ENCODE results near the gene TMPRSS11B.
"Not testable (repeated sequence)": the region's sequence is repeated elsewhere in the genome, so short reads cannot be mapped to it uniquely, and the experiment has no call there.

TMPRSS11B gene

DNA sequence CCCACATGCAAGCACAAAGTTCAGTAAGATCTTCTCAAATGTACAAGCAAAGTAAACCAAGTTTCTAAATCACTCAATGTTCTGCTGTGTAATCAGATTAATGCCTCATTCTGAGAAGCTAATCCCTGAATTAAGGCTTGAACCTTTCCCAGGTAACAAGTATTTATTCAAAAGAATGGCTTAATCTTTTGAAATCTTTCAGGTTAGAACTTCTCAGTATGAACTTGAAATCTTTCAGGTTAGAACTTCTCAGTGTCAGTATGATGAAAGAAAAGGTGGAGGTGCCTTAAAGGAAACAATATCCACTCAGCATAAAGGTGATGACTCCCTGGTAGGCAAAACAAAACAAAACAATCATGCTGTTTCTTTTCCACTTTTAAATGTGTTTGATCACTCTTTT is 29.0 kb downstream of the TMPRSS11B start:
- DNase-seq: no peak

GRCh38 chr4:68209003-68209402 is 36.5 kb downstream of the TMPRSS11B start:
- DNase-seq: no peak

GRCh38 chr4:68194305-68194704 is 51.2 kb downstream of the TMPRSS11B start:
- not testable (repeated sequence) for DNase-seq

DNA sequence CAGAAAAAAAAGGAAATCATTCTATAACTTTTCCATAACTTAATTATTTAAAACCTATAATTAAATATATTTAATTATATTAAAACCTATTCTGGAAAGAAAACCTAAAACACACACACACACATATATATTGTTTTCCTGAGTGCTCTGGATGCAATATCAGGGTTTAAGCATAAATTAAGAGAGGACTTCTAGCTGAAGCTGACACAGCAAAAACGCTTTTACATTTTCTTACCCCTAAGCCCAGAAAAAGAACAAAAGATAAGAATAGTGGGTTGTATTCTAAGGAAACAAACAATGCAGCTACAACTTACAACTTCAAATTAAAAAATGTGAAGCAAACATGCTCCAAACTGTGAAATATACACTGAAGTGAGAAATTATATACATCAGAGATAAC is 52.3 kb downstream of the TMPRSS11B start:
- DNase-seq: no peak

DNA sequence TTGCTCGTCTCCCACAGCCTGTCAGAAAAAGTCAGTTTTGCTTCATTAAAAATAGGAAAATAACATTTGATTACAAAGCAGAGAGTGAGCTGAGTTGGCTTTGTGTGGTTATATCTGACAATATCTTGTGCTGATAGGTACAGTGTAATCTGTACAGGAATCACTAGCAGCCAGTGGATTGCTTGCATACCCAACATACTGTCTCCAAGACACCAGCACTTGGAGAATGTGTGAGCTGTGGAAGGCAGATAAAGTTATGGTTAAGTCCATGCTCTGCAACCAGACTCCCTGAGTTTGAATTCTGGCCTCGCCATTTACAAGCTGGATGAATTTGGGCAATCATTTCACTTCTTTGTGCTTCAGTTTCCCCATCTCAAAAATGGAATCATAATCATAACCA is 58.3 kb downstream of the TMPRSS11B start:
- DNase-seq: no peak

GRCh38 chr4:68184923-68185322 is 60.6 kb downstream of the TMPRSS11B start:
- DNase-seq: no peak

GRCh38 chr4:68183417-68183816 is 62.1 kb downstream of the TMPRSS11B start:
- DNase-seq: no peak

- no peak for DNase-seq
These were observed 63.1 kb downstream of the TMPRSS11B start for GRCh38 chr4:68182382-68182820.

- DNase-seq: no peak
These were observed 64.5 kb downstream of the TMPRSS11B start for GRCh38 chr4:68180849-68181526.

- DNase-seq: no peak
These were observed 68.6 kb downstream of the TMPRSS11B start for GRCh38 chr4:68176904-68177303.

Data from NCI-H1694 (cell line).